ENCODE data around the gene LILRA5. TPM values are rescaled to one million over a fixed set of nuclear protein-coding genes. Genes with fewer than 3 reads are reported as not detected.
"Not testable (repeated sequence)": the region's sequence is repeated elsewhere in the genome, so short reads cannot be mapped to it uniquely, and the experiment has no call there.

LILRA5 gene
- polyA plus RNA-seq, 1 donor (not counting 4 experiments of a cell fraction or from before 2014, with no cell fraction given) = not detected

DNA sequence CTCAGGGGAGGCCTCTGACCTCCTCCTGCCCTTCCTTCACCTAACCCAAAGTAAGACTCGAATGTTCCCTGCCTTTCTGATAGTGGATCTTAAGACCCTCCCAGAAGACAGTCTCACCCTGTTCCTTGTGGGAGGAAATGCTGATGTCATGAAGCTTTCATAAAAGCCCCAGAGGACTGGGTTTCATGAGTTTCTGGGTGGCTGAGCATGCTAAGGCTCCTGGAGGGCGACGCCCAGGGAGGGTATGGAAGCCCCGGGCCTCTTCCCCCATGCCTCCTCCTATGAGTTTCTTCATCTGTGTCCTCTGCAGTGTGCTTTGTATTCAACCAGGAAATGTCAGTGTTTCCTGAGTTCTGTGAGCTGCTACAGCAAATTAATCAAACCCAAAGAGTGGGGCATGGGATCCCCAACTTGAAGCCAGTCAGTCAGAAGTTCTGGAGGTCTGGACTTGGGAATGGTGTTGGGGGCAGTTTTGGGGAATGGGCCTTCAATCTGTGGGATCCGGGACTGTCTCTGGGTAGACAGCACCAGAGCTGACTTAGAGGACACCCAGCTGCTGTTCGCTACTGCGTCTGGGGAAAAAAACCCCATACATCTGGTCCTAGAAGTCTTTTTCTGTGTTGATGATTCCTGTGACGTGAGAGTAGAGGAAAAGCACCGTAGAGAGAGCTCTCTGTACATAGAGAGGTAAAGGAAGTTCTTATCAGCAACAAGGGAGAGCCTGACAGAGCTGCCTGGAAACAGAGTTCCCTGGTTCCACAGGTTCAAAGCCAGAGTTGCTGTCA, 30.1 kb downstream of the LILRA5 start:
- TF ChIP-seq, protein P1, sequence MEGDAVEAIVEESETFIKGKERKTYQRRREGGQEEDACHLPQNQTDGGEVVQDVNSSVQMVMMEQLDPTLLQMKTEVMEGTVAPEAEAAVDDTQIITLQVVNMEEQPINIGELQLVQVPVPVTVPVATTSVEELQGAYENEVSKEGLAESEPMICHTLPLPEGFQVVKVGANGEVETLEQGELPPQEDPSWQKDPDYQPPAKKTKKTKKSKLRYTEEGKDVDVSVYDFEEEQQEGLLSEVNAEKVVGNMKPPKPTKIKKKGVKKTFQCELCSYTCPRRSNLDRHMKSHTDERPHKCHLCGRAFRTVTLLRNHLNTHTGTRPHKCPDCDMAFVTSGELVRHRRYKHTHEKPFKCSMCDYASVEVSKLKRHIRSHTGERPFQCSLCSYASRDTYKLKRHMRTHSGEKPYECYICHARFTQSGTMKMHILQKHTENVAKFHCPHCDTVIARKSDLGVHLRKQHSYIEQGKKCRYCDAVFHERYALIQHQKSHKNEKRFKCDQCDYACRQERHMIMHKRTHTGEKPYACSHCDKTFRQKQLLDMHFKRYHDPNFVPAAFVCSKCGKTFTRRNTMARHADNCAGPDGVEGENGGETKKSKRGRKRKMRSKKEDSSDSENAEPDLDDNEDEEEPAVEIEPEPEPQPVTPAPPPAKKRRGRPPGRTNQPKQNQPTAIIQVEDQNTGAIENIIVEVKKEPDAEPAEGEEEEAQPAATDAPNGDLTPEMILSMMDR (optimal IDR thresholded peaks at IDR 0.05 in 1 of 3, IDR thresholded peaks at IDR 0.05 in 1 of 3, conservative IDR thresholded peaks at IDR 0.05 in 1 of 3; ENCODE audit: extremely low read depth in 1 of 3, insufficient read depth in 2 of 3, low read length in 3 of 3) = no peak
- TF ChIP-seq EZH2 (IDR thresholded peaks at IDR 0.05; ENCODE audit: low read length) = no peak
- no peak for FAIRE-seq
- H4K20me1 ChIP-seq (ENCODE audit: control insufficient read depth, extremely low read depth, insufficient read depth, low read length) = no peaks in the 10 kb centered on the region
- no peak overlapping the region for H2AFZ ChIP-seq (ENCODE audit: control insufficient read depth, low read length)
- no peak overlapping the region for H3K4me3 ChIP-seq (ENCODE audit: control insufficient read depth in 2 of 3, extremely low read depth in 1 of 3, insufficient read depth in 2 of 3, low read depth in 1 of 3, low read length in 3 of 3)
- no peak for DNase-seq (ENCODE audit: low read depth, low spot score)
- no peaks in the 10 kb centered on the region for H3K79me2 ChIP-seq (ENCODE audit: control insufficient read depth, insufficient read depth, low read length)
- no peak overlapping the region for H3K27ac ChIP-seq (ENCODE audit: control insufficient read depth, insufficient read depth, low read length)
- no peaks in the 10 kb centered on the region for H3K27me3 ChIP-seq (ENCODE audit: control insufficient read depth, extremely low read depth, insufficient read depth, low read length)
- no peak overlapping the region for H3K4me2 ChIP-seq (ENCODE audit: control insufficient read depth, extremely low read depth, insufficient read depth, low read depth, low read length)
- dilution Hi-C loops (cut with MboI; ENCODE audit: extremely low pct_ligation_motif_present, low sequenced_read_pairs) = no loop called here
- no peaks in the 10 kb centered on the region for H3K36me3 ChIP-seq (ENCODE audit: control insufficient read depth in 2 of 2, extremely low read depth in 1 of 2, insufficient read depth in 2 of 2, low read length in 2 of 2)
- H3K9ac ChIP-seq (ENCODE audit: control insufficient read depth, extremely low read depth, insufficient read depth, low read length) = no peak overlapping the region
- H3K9me3 ChIP-seq (ENCODE audit: control insufficient read depth, low read depth, low read length) = no peaks in the 10 kb centered on the region
- H3K4me1 ChIP-seq (ENCODE audit: control insufficient read depth, extremely low read depth, insufficient read depth, low read length) = no peaks in the 10 kb centered on the region
- no peaks in the 10 kb centered on the region for H3K9me1 ChIP-seq (ENCODE audit: control insufficient read depth, extremely low read depth, insufficient read depth, low read length)

DNA sequence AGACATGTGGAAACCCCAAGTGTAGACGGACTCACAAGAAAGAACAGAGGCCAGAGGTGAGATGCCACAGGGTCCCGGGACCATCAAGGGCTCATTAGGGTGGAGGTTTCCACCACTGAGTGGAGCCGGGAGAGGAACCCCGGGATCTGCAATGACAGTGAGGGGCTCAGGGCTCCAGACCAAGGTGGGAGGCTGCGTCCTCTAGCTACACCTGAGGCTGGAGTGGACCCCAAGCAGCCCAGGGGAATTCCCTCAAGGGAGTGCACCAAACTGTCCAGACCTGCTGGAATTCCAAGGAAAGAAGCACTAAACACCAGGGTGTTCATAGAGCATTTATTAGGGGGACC, 31.3 kb downstream of the LILRA5 start:
- DNase-seq (ENCODE audit: low read depth, low spot score); H3K79me2 ChIP-seq (ENCODE audit: control insufficient read depth, insufficient read depth, low read length); H3K4me3 ChIP-seq (ENCODE audit: control insufficient read depth in 2 of 3, extremely low read depth in 1 of 3, insufficient read depth in 2 of 3, low read depth in 1 of 3, low read length in 3 of 3); H3K4me1 ChIP-seq (ENCODE audit: control insufficient read depth, extremely low read depth, insufficient read depth, low read length); H4K20me1 ChIP-seq (ENCODE audit: control insufficient read depth, extremely low read depth, insufficient read depth, low read length); H3K9me1 ChIP-seq (ENCODE audit: control insufficient read depth, extremely low read depth, insufficient read depth, low read length); H2AFZ ChIP-seq (ENCODE audit: control insufficient read depth, low read length); H3K36me3 ChIP-seq (ENCODE audit: control insufficient read depth in 2 of 2, extremely low read depth in 1 of 2, insufficient read depth in 2 of 2, low read length in 2 of 2); H3K27me3 ChIP-seq (ENCODE audit: control insufficient read depth, extremely low read depth, insufficient read depth, low read length); FAIRE-seq; H3K27ac ChIP-seq (ENCODE audit: control insufficient read depth, insufficient read depth, low read length); H3K9ac ChIP-seq (ENCODE audit: control insufficient read depth, extremely low read depth, insufficient read depth, low read length); H3K4me2 ChIP-seq (ENCODE audit: control insufficient read depth, extremely low read depth, insufficient read depth, low read depth, low read length); dilution Hi-C loops (cut with MboI; ENCODE audit: extremely low pct_ligation_motif_present, low sequenced_read_pairs); H3K9me3 ChIP-seq (ENCODE audit: control insufficient read depth, low read depth, low read length): not testable (repeated sequence)
